HepG2 (cell line): ENCODE results near the gene NCBP2L. TPM values are rescaled to one million over a fixed set of nuclear protein-coding genes. Genes with fewer than 3 reads are reported as not detected.

ENCODE experiments used
- ATAC-seq: fragments of 200-7000 bp; cut with Tn5 transposase; 3 replicates; pipeline ENCODE4 v1.9.1; 2020; ENCODE audit warnings: mild to moderate bottlenecking, moderate library complexity
- BruUV-seq: library from RNA; stranded (reverse); fragments of 400-500 nt; replicated peaks from 2 replicates; lab custom pipeline; 2021; lab: Mats Ljungman, UMichigan
- CTCF ChIA-PET: fragments of 300-600 bp; formaldehyde crosslinking; extraction: SDS; loops from one replicate; lab custom pipeline; 2021; ENCODE audit warnings: low total read pairs, inconsistent platforms, low intra/inter-chr PET ratio; lab: Yijun Ruan, JAX
- POLR2A ChIA-PET: fragments of 350-600 bp; sonication (Branson Sonifier 250); formaldehyde crosslinking; loops from one replicate; lab custom pipeline; 2020; ENCODE audit warnings: antibody characterized with exemption, inconsistent platforms; lab: Yijun Ruan, JAX
- DNase-seq: peaks from one replicate; pipeline ENCODE4 v3.0.0-alpha.2; 2015; ENCODE audit warnings: low spot score
- FAIRE-seq: peaks from 3 replicates; lab custom pipeline; 2011; peaks lifted over from hg19 to GRCh38; lab: Jason Lieb, UNC
- H2AFZ ChIP-seq: one replicate; pipeline ENCODE4 v1.6.1; 2011; ENCODE audit warnings: low read length, inconsistent platforms
- H3K27ac ChIP-seq: fragments of 300-600 bp; 3 replicates; pipeline ENCODE4 v1.8.0; 2011; ENCODE audit warnings: mixed run types, mild to moderate bottlenecking, mixed read lengths, low read length, inconsistent platforms; ENCODE audit not compliant: insufficient read depth; ENCODE audit errors: extremely low read length
- H3K27me3 ChIP-seq, 2 experiments: fragments of 200-600 bp in 1 of 2; 2 replicates in 1 of 2; 3 replicates in 1 of 2; pipeline versions ENCODE4 v1.6.0 to v1.8.0; 2011; ENCODE audit warnings: low read length in 2 of 2, mild to moderate bottlenecking in 2 of 2, moderate library complexity in 2 of 2, inconsistent platforms in 1 of 2; ENCODE audit not compliant: insufficient read depth in 2 of 2, control insufficient read depth in 1 of 2
- H3K36me3 ChIP-seq, 2 experiments: fragments of 200-600 bp in 1 of 2; replicated peaks in 1 of 2; 2 replicates in 1 of 2; 3 replicates in 1 of 2; pipeline versions ENCODE4 v1.5.1 to v1.8.0; 2011; ENCODE audit warnings: low read length in 2 of 2, inconsistent platforms in 1 of 2; ENCODE audit not compliant: insufficient read depth in 2 of 2, control insufficient read depth in 1 of 2
- H3K4me1 ChIP-seq: 2 replicates; pipeline ENCODE4 v1.5.1; 2012; ENCODE audit warnings: low read length, inconsistent platforms; ENCODE audit not compliant: insufficient read depth
- H3K4me2 ChIP-seq: 2 replicates; pipeline ENCODE4 v1.6.0; 2011; ENCODE audit warnings: low read depth, low read length, inconsistent platforms
- H3K4me3 ChIP-seq, 3 experiments: fragments of 200-600 bp in 1 of 3; sonication (generic), shearing (Covaris generic) in 1 of 3; replicated peaks in 1 of 3; 2 replicates each; pipeline ENCODE4 v1.5.1; 2011 to 2016; ENCODE audit warnings: low read length in 3 of 3, inconsistent platforms in 2 of 3, low read depth in 2 of 3, mild to moderate bottlenecking in 2 of 3, control low read depth in 1 of 3, mixed read lengths in 1 of 3; ENCODE audit not compliant: insufficient read depth in 1 of 3
- H3K79me2 ChIP-seq: one replicate; pipeline ENCODE4 v1.6.1; 2011; ENCODE audit warnings: low read length, inconsistent platforms; ENCODE audit not compliant: insufficient read depth
- H3K9ac ChIP-seq: 2 replicates; pipeline ENCODE4 v1.6.0; 2011; ENCODE audit warnings: mild to moderate bottlenecking, low read depth, low read length, inconsistent platforms; ENCODE audit not compliant: insufficient read depth
- H3K9me3 ChIP-seq: 2 replicates; pipeline ENCODE4 v1.5.1; 2012; ENCODE audit warnings: mild to moderate bottlenecking, low read length
- H4K20me1 ChIP-seq: 2 replicates; pipeline ENCODE4 v1.6.0; 2011; ENCODE audit warnings: inconsistent platforms, mild to moderate bottlenecking, low read length, moderate library complexity; ENCODE audit not compliant: insufficient read depth
- ARNT ChIP-seq: fragments of 450-650 bp; IDR thresholded peaks from 2 replicates; pipeline ENCODE4 v1.6.1; 2017
- FOXA3 ChIP-seq: IDR thresholded peaks from 2 replicates; pipeline ENCODE4 v1.6.1; 2016; ENCODE audit warnings: missing genetic modification reagents, missing compliant biosample characterization
- MBD4 ChIP-seq: IDR thresholded peaks from 2 replicates; pipeline ENCODE4 v1.6.1; 2012; ENCODE audit warnings: low read length, inconsistent platforms, borderline replicate concordance
- MTF2 ChIP-seq: sonication (generic); formaldehyde crosslinking; IDR thresholded peaks from 2 replicates; pipeline ENCODE4 v1.5.0; 2020; ENCODE audit warnings: missing genetic modification reagents, borderline replicate concordance
- NRL ChIP-seq: sonication (generic); formaldehyde crosslinking; IDR thresholded peaks from 2 replicates; pipeline ENCODE4 v1.5.0; 2020; ENCODE audit warnings: missing genetic modification reagents, mild to moderate bottlenecking, moderate library complexity, borderline replicate concordance
- PAX8 ChIP-seq: sonication (generic); formaldehyde crosslinking; IDR thresholded peaks from 2 replicates; pipeline ENCODE4 v1.8.0; 2022; ENCODE audit warnings: mild to moderate bottlenecking, missing genetic modification reagents, borderline replicate concordance
- ZFX ChIP-seq: sonication (generic); formaldehyde crosslinking; IDR thresholded peaks from 2 replicates; pipeline ENCODE4 v1.4.0; 2020; ENCODE audit warnings: mild to moderate bottlenecking, low read depth, missing genetic modification reagents, moderate library complexity
- ZNF121 ChIP-seq: sonication (generic); formaldehyde crosslinking; IDR thresholded peaks from 2 replicates; pipeline ENCODE4 v1.5.0; 2020; ENCODE audit warnings: mild to moderate bottlenecking, missing genetic modification reagents
- ZNF34 ChIP-seq: sonication (generic); formaldehyde crosslinking; IDR thresholded peaks from 2 replicates; pipeline ENCODE4 v1.4.0; 2020; ENCODE audit warnings: mild to moderate bottlenecking, missing genetic modification reagents, borderline replicate concordance
- ZNF441 ChIP-seq: sonication (generic); formaldehyde crosslinking; IDR thresholded peaks from 2 replicates; pipeline ENCODE4 v1.7.0; 2021; ENCODE audit warnings: missing genetic modification reagents, borderline replicate concordance
- ZNF484 ChIP-seq: sonication (generic); formaldehyde crosslinking; IDR thresholded peaks from 2 replicates; pipeline ENCODE4 v1.5.1; 2020; ENCODE audit warnings: mild to moderate bottlenecking, low read depth, missing genetic modification reagents, borderline replicate concordance
- ZNF597 ChIP-seq: sonication (generic); formaldehyde crosslinking; IDR thresholded peaks from 2 replicates; pipeline ENCODE4 v1.5.0; 2020; ENCODE audit warnings: missing genetic modification reagents
- ZNF749 ChIP-seq: sonication (generic); formaldehyde crosslinking; IDR thresholded peaks from 2 replicates; pipeline ENCODE4 v1.8.0; 2022; ENCODE audit warnings: mild to moderate bottlenecking, missing genetic modification reagents, moderate library complexity, borderline replicate concordance
- WGBS: methylation state at CpG from one replicate; pipeline ENCODE4 v1.1.6; 2017; ENCODE audit warnings: low lambda C conversion rate; 5-methylcytosine and 5-hydroxymethylcytosine counted together
- in situ Hi-C: cut with HindIII; loops from 2 replicates; pipeline ENCODE4 v1.10.0; 2017; ENCODE audit warnings: low pct_unique_long_range_greater_than_20kb; ENCODE audit not compliant: extremely low pct_ligation_motif_present
- intact Hi-C: fragments of 100-400 bp; cut with micrococcal nuclease; formaldehyde crosslinking; loops from one replicate; pipeline ENCODE4 v1.10.0; 2022; ENCODE audit not compliant: unreplicated experiment
- polyA plus RNA-seq, 8 experiments: library from polyadenylated mRNA; depleted of rRNA in 3 of 8; stranded (reverse) in 7 of 8; unstranded in 1 of 8; fragments of >200 nt; fragmentation: Illumina TruSeq in 4 of 8; extraction: Trizol in 4 of 8; gene quantifications; 2 replicates each; pipeline versions ENCODE4 v1.2.1 to v1.2.3, GENCODE V29; 2011 to 2016; ENCODE audit warnings: low read depth in 4 of 8, missing spikeins in 1 of 8, mixed read lengths in 1 of 8; ENCODE audit not compliant: insufficient read depth in 1 of 8
- total RNA-seq, 5 experiments: library from RNA; depleted of rRNA; stranded (reverse); fragments of >200 nt; fragmentation: Illumina TruSeq; extraction: Trizol; gene quantifications; 2 replicates each; pipeline ENCODE4 v1.2.3, GENCODE V29; 2016; ENCODE audit warnings: low read depth in 1 of 5
- TF ChIP-seq, protein P1 (sequence below): sonication (generic); formaldehyde crosslinking; IDR thresholded peaks from 2 replicates; pipeline ENCODE4 v1.8.0; 2022; ENCODE audit warnings: missing genetic modification reagents, mild to moderate bottlenecking, moderate library complexity, borderline replicate concordance
- TF ChIP-seq, protein P2 (sequence below): sonication (generic); formaldehyde crosslinking; IDR thresholded peaks from 2 replicates; pipeline ENCODE4 v1.4.0; 2020; ENCODE audit warnings: mild to moderate bottlenecking, missing genetic modification reagents

Gene NCBP2L
- total and polyA plus RNA-seq, 2 of the 13 experiments (the other 11 are each of a cell fraction or from before 2014, with no cell fraction given) = not detected

DNA sequence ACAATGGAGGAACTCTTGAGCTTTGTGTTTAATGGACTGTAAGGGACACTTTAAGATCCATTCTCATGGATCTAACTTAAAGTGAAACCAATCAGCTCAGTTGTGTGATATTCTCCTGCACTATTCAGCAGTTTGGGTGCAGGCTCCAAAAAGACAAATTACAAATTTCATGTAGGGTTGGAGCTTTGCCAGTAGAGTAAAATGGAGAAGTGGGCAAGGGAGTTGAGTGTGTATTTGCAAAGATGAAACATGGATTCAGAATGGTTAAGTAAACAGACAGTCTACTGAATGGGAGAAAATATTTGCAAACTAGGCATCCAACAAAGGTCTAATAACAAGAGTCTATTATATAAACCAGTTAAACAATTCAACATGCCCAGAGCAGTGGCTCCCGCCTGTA is 26.9 kb downstream of the NCBP2L start:
- Histone ChIP-seq H3K4me3 (no peak overlapping the region), H3K36me3 (no peaks in the 10 kb centered on the region), H3K27ac (no peak overlapping the region), H3K9ac (no peak overlapping the region), H4K20me1 (no peaks in the 10 kb centered on the region), H3K79me2 (no peaks in the 10 kb centered on the region), H3K4me1 (no peaks in the 10 kb centered on the region), H3K4me2 (no peak overlapping the region), H2AFZ (no peak overlapping the region), H3K27me3 (no peaks in the 10 kb centered on the region), H3K9me3 (no peaks in the 10 kb centered on the region)
- intact Hi-C loops = no loop called here
- ATAC-seq (no peak), FAIRE-seq (no peak), DNase-seq (no peak)
- BruUV-seq = no TSS peak
- POLR2A ChIA-PET = no interaction called here
- CTCF ChIA-PET = no interaction called here
- in situ Hi-C loops = no loop called here
- no CpG with 5 or more reads among the region's 1 CpG for WGBS
- TF ChIP-seq PAX8 (CRISPR knock-in tag) = no peak
- TF ChIP-seq, protein P1, sequence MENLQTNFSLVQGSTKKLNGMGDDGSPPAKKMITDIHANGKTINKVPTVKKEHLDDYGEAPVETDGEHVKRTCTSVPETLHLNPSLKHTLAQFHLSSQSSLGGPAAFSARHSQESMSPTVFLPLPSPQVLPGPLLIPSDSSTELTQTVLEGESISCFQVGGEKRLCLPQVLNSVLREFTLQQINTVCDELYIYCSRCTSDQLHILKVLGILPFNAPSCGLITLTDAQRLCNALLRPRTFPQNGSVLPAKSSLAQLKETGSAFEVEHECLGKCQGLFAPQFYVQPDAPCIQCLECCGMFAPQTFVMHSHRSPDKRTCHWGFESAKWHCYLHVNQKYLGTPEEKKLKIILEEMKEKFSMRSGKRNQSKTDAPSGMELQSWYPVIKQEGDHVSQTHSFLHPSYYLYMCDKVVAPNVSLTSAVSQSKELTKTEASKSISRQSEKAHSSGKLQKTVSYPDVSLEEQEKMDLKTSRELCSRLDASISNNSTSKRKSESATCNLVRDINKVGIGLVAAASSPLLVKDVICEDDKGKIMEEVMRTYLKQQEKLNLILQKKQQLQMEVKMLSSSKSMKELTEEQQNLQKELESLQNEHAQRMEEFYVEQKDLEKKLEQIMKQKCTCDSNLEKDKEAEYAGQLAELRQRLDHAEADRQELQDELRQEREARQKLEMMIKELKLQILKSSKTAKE (CRISPR knock-in tag) = no peak
- no peak for TF ChIP-seq MBD4
- TF ChIP-seq ZNF441 = no peak
- no peak for TF ChIP-seq ZNF484
- no peak for TF ChIP-seq ZNF121 (CRISPR knock-in tag)
- TF ChIP-seq FOXA3 (CRISPR knock-in tag) = no peak
- no peak for TF ChIP-seq ZNF597 (CRISPR knock-in tag)
- TF ChIP-seq ZNF34 (CRISPR knock-in tag) = no peak
- TF ChIP-seq NRL (CRISPR knock-in tag) = no peak
- TF ChIP-seq ARNT = no peak
- no peak for TF ChIP-seq ZFX (CRISPR knock-in tag)
- no peak for TF ChIP-seq ZNF749
- TF ChIP-seq, protein P2, sequence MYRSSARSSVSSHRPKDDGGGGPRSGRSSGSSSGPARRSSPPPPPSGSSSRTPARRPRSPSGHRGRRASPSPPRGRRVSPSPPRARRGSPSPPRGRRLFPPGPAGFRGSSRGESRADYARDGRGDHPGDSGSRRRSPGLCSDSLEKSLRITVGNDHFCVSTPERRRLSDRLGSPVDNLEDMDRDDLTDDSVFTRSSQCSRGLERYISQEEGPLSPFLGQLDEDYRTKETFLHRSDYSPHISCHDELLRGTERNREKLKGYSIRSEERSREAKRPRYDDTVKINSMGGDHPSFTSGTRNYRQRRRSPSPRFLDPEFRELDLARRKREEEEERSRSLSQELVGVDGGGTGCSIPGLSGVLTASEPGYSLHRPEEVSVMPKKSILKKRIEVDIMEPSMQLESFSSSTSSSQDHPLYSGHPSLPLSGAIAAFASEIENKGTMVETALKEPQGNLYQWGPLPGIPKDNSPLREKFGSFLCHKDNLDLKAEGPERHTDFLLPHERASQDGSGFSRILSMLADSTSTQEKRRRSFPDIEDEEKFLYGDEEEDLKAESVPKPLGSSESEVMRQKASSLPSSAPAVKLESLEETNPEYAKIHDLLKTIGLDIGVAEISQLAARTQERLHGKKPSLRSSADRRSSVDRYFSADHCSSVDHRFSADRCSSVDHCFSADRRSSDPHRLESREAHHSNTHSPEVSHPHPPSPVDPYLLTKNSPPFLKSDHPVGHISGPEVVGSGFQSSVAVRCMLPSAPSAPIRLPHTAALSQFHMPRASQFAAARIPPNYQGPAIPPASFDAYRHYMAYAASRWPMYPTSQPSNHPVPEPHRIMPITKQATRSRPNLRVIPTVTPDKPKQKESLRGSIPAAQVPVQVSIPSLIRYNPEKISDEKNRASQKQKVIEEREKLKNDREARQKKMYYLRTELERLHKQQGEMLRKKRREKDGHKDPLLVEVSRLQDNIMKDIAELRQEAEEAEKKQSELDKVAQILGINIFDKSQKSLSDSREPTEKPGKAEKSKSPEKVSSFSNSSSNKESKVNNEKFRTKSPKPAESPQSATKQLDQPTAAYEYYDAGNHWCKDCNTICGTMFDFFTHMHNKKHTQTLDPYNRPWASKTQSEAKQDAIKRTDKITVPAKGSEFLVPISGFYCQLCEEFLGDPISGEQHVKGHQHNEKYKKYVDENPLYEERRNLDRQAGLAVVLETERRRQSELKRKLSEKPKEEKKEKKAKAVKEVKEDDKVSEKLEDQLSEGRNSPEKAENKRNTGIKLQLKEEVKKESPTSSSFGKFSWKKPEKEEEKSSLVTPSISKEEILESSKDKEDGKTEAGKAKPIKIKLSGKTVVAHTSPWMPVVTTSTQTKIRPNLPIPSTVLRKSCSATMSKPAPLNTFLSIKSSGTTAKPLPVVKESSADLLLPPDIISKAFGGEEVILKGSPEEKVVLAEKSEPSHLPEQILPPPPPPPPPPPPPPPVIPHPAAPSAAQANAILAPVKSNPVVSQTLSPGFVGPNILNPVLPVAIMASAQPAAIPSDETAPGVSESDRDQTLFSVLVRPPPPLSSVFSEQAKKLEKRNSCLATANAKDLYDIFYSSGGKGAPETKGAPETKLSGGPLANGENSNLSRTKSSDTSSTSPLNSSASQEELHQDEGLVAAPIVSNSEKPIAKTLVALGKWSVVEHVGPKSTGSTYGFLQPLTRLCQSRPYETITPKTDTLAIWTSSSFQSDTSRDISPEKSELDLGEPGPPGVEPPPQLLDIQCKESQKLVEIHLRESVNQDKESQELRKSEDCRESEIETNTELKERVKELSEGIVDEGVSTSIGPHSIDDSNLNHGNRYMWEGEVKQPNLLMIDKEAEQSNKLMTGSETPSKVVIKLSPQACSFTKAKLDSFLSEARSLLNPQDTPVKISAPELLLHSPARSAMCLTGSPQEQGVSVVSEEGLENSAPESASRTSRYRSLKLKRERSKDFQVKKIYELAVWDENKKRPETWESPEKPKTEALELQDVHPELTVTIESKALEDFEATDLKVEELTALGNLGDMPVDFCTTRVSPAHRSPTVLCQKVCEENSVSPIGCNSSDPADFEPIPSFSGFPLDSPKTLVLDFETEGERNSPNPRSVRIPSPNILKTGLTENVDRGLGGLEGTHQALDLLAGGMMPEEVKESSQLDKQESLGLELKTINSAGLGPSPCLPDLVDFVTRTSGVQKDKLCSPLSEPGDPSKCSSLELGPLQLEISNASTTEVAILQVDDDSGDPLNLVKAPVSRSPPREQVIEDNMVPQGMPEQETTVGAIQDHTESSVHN (CRISPR knock-in tag) = no peak
- no peak for TF ChIP-seq MTF2 (CRISPR knock-in tag)
